Spleen (tissue), 7 donors: ENCODE data around the gene HAUS3.

ENCODE experiments used
- CTCF ChIP-seq, 11 experiments: fragments of 200-600 bp in 7 of 11; fragments of 450-650 bp in 4 of 11; sonication (generic) in 4 of 11; IDR thresholded peaks in 8 of 11; conservative IDR thresholded peaks in 3 of 11; 1 replicate in 7 of 11; 2 replicates in 4 of 11; pipeline versions ENCODE4 v1.4.0 to v1.8.0; 2016 to 2021; ENCODE audit warnings: antibody characterized with exemption in 11 of 11, inconsistent platforms in 4 of 11, mild to moderate bottlenecking in 1 of 11
- POLR2AphosphoS5 ChIP-seq, 3 donors: sonication (generic); formaldehyde crosslinking; IDR thresholded peaks; one replicate each; pipeline ENCODE4 v1.5.1; 2017; ENCODE audit warnings: antibody characterized with exemption in 3 of 3
- donor health status: DM: no; HTN: no; CAD: no; lungs with moderate emphysema.
- donor health status: DM: no; HTN: no; CAD: no.
- donor health status: DM: no; HTN: no; CAD: no.

- TF ChIP-seq CTCF (IDR thresholded peaks at IDR 0.05 in 8 of 11, conservative IDR thresholded peaks at IDR 0.05 in 3 of 11) (no peak), POLR2AphosphoS5 (IDR thresholded peaks at IDR 0.05) (no peak)
Observed at GRCh38 chr4:2289955-2290333, 48.0 kb upstream of the HAUS3 start.
